Umbilical cord (tissue), 1 donor: ENCODE measurements around the gene RNF44. TPM values are rescaled to one million over a fixed set of nuclear protein-coding genes. Genes with fewer than 3 reads are reported as not detected.

Source experiments
- total RNA-seq: library from RNA; depleted of rRNA; stranded (reverse); fragments of >200 nt; gene quantifications from one replicate; pipeline ENCODE4 v1.2.3, GENCODE V29; 2014; ENCODE audit warnings: low replicate concordance; ENCODE audit not compliant: insufficient read depth

Gene RNF44
- total RNA-seq, 1 donor from 2014 or later, result 0.24 TPM

Other genes starting within 250 kb of the RNF44 start
- gene KIAA1191, start 175.6 kb downstream of the RNF44 start, total RNA-seq, result 35.6 TPM
- 8.9 TPM for gene ARL10, start 171.9 kb downstream of the RNF44 start, total RNA-seq
- gene NOP16, start 148.8 kb downstream of the RNF44 start, total RNA-seq, result 13.2 TPM
- gene HIGD2A, start 148.7 kb downstream of the RNF44 start, total RNA-seq, result 37.8 TPM
- gene CLTB, start 120.9 kb downstream of the RNF44 start, total RNA-seq, result 108 TPM
- 47.2 TPM for gene FAF2, start 89.0 kb downstream of the RNF44 start, total RNA-seq
- not detected for gene CDHR2, start 11.9 kb upstream of the RNF44 start, total RNA-seq
- gene GPRIN1, start 72.8 kb upstream of the RNF44 start, total RNA-seq, result 0.72 TPM
- gene SNCB, start 93.1 kb upstream of the RNF44 start, total RNA-seq, result not detected
- gene EIF4E1B, start 93.3 kb upstream of the RNF44 start, total RNA-seq, result 5.3 TPM
- 14.7 TPM for gene TSPAN17, start 110.1 kb upstream of the RNF44 start, total RNA-seq